AG09309 (cell line): Measurements from ENCODE around the gene BBS4.
"Not testable (repeated sequence)": the region's sequence is repeated elsewhere in the genome, so short reads cannot be mapped to it uniquely, and the experiment has no call there.

Source experiments
- DNase-seq: peaks from one replicate; pipeline ENCODE4 v3.0.0-alpha.2; 2010; ENCODE audit warnings: low read depth
- H3K4me3 ChIP-seq: 2 replicates; pipeline ENCODE4 v1.5.1; 2011; ENCODE audit warnings: mild to moderate bottlenecking, low read depth, low read length, moderate library complexity; ENCODE audit not compliant: control insufficient read depth
- TF ChIP-seq, protein P1 (sequence below): IDR thresholded peaks from 2 replicates; pipeline ENCODE4 v1.5.1; 2011; ENCODE audit warnings: mild to moderate bottlenecking, low read depth, low read length, inconsistent platforms; ENCODE audit not compliant: insufficient read depth, control insufficient read depth; ENCODE audit errors: missing control alignments

Gene BBS4

DNA sequence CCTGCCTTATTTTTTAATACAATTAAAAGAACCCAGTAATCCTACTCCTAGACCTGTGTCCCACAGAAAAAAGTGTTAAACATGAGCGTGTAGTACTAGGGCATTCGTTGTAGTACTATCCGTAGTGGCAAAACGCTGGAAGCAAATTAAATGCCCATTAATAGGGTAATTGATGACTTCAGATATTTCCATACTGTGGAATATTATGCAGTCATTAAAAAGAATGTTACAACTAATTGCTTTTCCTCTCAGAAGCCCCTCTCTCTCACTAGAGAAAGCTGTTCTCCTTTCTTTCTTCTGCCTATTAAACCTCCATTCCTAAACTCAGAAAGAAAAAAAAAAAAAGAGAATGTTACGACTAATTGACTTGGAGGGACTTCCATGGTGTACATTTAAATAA is 2.7 kb downstream of the BBS4 start:
- no peak overlapping the region for H3K4me3 ChIP-seq
- TF ChIP-seq, protein P1, sequence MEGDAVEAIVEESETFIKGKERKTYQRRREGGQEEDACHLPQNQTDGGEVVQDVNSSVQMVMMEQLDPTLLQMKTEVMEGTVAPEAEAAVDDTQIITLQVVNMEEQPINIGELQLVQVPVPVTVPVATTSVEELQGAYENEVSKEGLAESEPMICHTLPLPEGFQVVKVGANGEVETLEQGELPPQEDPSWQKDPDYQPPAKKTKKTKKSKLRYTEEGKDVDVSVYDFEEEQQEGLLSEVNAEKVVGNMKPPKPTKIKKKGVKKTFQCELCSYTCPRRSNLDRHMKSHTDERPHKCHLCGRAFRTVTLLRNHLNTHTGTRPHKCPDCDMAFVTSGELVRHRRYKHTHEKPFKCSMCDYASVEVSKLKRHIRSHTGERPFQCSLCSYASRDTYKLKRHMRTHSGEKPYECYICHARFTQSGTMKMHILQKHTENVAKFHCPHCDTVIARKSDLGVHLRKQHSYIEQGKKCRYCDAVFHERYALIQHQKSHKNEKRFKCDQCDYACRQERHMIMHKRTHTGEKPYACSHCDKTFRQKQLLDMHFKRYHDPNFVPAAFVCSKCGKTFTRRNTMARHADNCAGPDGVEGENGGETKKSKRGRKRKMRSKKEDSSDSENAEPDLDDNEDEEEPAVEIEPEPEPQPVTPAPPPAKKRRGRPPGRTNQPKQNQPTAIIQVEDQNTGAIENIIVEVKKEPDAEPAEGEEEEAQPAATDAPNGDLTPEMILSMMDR, result no peak
- no peak for DNase-seq

DNA sequence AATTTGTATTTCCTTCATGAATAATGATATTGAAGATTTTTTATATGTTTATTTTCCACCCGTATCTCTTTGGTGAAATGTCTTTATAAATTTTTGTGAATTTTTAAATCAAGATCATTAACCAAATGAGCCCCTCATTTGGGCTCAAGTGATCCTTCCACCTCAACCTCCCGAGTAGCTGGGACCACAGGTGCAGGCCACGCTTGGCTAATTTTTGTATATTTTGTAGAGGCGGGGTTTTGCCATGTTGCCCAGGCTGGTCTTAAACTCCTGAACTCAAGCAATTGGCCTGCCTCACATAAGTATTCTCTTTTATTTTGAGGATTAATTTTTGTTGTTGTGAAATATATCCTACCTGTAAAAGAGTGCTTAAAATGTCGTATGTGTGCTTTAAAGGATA is 4.9 kb downstream of the BBS4 start:
- no peak for DNase-seq
- H3K4me3 ChIP-seq, result no peak overlapping the region
- TF ChIP-seq, protein P1, result no peak

DNA sequence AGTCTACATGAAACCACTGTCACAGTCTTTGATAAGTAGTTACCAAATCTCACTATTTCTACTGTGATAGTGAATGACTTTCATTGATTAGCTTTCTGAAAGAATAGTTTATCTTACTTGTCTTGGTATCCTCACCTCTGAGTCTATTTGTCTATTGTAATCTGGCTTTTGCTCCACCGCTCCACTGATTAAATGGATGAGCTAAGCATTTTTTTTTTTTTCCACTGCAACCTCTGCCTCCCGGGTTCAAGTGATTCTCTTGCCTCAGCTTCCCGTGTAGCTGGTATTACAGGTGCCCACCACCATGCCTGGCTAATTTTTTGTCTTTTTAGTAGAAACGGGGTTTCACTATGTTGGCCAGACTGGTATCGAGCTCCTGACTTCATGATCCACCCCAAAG is 12.9 kb downstream of the BBS4 start:
- DNase-seq, result no peak
- TF ChIP-seq, protein P1, result no peak
- no peak overlapping the region for H3K4me3 ChIP-seq

DNA sequence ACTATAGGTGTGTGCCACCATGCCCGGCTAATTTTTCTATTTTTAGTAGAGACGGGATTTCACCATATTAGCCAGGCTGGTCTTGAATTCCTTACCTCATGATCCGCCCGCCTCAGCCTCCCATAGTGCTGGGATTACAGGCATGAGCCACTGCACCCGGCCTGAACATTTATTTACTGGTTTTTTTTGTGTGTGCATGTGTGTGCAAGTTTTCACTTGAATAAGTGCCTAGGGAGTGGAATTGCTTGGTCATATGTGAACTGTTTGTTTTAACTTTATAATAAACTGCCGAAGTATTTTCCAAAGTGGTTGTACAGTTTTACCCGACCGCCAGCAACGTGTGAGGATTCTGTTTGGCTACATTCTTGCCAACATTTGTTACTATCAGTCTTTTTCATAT is 14.1 kb downstream of the BBS4 start:
- DNase-seq, result no peak
- no peak overlapping the region for H3K4me3 ChIP-seq
- TF ChIP-seq, protein P1, result no peak

DNA sequence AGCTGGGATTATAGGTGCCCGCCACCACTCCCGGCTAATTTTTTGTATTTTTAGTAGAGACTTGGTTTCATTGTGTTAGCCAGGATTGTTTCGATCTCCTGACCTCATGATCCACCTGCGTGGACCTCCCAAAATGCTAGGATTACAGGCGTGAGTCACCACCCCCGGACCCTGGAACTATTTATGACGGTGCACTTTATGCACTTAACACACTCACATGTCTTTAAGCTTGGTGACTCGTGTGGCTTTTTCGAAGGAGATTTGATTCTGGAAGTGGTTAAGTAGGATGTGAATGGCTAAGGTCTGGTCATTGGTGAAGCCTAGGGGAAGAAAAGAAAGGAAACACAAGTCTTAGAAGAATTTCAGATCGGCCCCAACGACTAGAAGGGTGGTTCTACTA is 20.3 kb downstream of the BBS4 start:
- H3K4me3 ChIP-seq, result no peak overlapping the region
- TF ChIP-seq, protein P1, result no peak
- DNase-seq, result no peak

DNA sequence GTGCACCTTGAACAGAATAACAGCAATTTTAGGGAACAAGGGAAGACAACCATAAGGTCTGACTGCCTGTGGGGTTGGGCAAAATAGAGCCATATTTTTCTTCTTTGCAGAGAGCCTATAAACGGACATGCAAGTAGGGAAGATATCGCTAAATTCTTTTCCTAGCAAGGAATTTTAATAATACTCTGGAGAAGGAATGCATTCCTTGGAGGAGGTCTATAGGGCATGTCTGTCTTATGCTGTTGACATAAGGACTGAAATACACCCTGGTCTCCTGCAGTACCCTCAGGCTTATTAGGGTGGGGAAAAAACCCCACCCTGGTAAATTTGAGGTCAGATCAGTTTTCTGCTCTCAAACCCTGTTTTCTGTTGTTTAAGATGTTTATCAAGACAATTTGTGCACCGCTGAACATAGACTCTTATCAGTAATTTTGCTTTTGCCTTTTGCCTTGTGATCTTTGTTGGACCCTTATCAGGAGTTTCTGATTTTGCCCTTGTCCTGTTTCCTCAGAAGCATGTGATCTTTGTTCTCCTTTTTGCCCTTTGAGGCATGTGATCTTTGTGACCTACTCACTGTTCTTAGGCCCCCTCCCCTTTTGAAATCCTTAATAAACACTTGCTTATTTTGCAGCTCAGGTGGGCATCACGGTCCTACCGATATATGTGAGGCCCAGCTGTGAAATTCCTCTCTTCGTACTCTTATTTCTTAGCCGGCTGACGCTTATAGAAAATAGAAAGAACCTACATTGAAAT is 22.7 kb downstream of the BBS4 start:
- H3K4me3 ChIP-seq, DNase-seq: not testable (repeated sequence)

DNA sequence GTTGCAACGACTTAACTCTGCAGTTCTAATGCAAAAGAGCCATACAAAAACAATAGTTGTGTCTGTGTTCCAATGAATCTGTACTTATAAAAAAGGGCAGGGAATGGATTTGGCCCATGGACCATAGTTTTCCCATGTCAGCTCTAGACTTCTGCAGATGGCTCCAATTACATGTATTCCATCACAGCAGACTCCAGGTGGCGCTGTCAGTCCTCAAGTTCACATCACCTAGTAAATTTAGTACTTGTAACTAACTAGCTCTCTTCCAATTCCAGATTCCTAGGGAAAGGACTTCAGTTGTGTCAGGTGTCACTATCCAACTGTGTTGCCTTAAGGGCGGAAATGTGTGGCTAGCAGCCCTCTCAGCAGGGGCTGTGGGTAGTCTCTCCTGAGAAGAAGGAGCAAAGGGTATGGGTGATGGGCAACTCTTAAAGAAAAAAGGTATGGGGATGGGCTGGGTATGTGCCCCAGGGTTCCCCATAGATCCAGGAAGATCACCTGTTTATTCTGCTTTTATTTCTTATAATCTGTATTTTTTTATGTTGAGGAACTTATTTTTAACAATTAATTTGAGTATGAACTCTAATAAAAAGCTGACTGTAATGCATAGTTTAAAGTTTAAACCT is 36.2 kb downstream of the BBS4 start:
- peak; percentile 51 for DNase-seq
- TF ChIP-seq, protein P1, result peak; percentile 76
- no peak overlapping the region for H3K4me3 ChIP-seq
